ENCODE results near the gene BOD1.

Gene BOD1

GRCh38 chr5:173568128-173568527 is 48.3 kb downstream of the BOD1 start:
- Histone ChIP-seq H3K27ac (ENCODE audit: low read depth, low read length) (no peak overlapping the region), H3K4me3 (ENCODE audit: low read length) (no peak overlapping the region)

GRCh38 chr5:173567548-173567947 is 48.9 kb downstream of the BOD1 start:
- no peaks in the 10 kb centered on the region for H3K9me2 ChIP-seq (replicated peaks; ENCODE audit: control insufficient read depth, low read length)

More at GRCh38 chr5:173568128-173568527, 48.3 kb downstream of the BOD1 start:
- Histone ChIP-seq H3K4me2 (ENCODE audit: low read length) (no peak overlapping the region), H3K79me2 (ENCODE audit: control insufficient read depth, low read length) (no peaks in the 10 kb centered on the region), H3K9me3 (ENCODE audit: control insufficient read depth, insufficient read depth, low read length) (no peaks in the 10 kb centered on the region), H3K36me3 (ENCODE audit: control insufficient read depth, low read length) (no peaks in the 10 kb centered on the region), H3K4me1 (ENCODE audit: control insufficient read depth, low read length) (no peaks in the 10 kb centered on the region), H3K9me2 (replicated peaks; ENCODE audit: control insufficient read depth, low read length) (no peaks in the 10 kb centered on the region), H3F3A (ENCODE audit: control insufficient read depth, insufficient read depth) (no peaks in the 10 kb centered on the region), H4K20me1 (ENCODE audit: control insufficient read depth, insufficient read depth, low read depth, low read length) (no peaks in the 10 kb centered on the region), H3K27me3 (ENCODE audit: control insufficient read depth, low read length) (0 out of 2 replicates have a peak, but pooled peaks cover 9% of the 10 kb centered on the region)
- TF ChIP-seq CTCF (IDR thresholded peaks at IDR 0.05; ENCODE audit: low read depth, low read length, poor library complexity, severe bottlenecking) (no peak), EZH2phosphoT487 (IDR thresholded peaks at IDR 0.05; ENCODE audit: borderline replicate concordance, low read length) (no peak)

GRCh38 chr5:173565491-173566072 is 50.9 kb downstream of the BOD1 start:
- Histone ChIP-seq H3K27ac (ENCODE audit: low read depth, low read length) (no peak overlapping the region), H4K20me1 (ENCODE audit: control insufficient read depth, insufficient read depth, low read depth, low read length) (no peaks in the 10 kb centered on the region), H3K9me3 (ENCODE audit: control insufficient read depth, insufficient read depth, low read length) (no peaks in the 10 kb centered on the region; the same call in none of the 2 replicates), H3K4me2 (ENCODE audit: low read length) (no peak overlapping the region), H3K4me1 (ENCODE audit: control insufficient read depth, low read length) (no peaks in the 10 kb centered on the region), H3K27me3 (ENCODE audit: control insufficient read depth, low read length) (0 out of 2 replicates have a peak, but pooled peaks cover 5% of the 10 kb centered on the region), H3K9me2 (replicated peaks; ENCODE audit: control insufficient read depth, low read length) (no peaks in the 10 kb centered on the region), H3K79me2 (ENCODE audit: control insufficient read depth, low read length) (no peaks in the 10 kb centered on the region), H3K36me3 (ENCODE audit: control insufficient read depth, low read length) (no peaks in the 10 kb centered on the region), H3K4me3 (ENCODE audit: low read length) (no peak overlapping the region), H3F3A (ENCODE audit: control insufficient read depth, insufficient read depth) (no peaks in the 10 kb centered on the region)
- TF ChIP-seq EZH2phosphoT487 (IDR thresholded peaks at IDR 0.05; ENCODE audit: borderline replicate concordance, low read length) (no peak), CTCF (IDR thresholded peaks at IDR 0.05; ENCODE audit: low read depth, low read length, poor library complexity, severe bottlenecking) (no peak)

More at GRCh38 chr5:173567548-173567947, 48.9 kb downstream of the BOD1 start:
- Histone ChIP-seq H3K27me3 (ENCODE audit: control insufficient read depth, low read length) (0 out of 2 replicates have a peak, but pooled peaks cover 5% of the 10 kb centered on the region), H3F3A (ENCODE audit: control insufficient read depth, insufficient read depth) (no peaks in the 10 kb centered on the region), H3K4me1 (ENCODE audit: control insufficient read depth, low read length) (no peaks in the 10 kb centered on the region), H3K79me2 (ENCODE audit: control insufficient read depth, low read length) (no peaks in the 10 kb centered on the region), H3K4me3 (ENCODE audit: low read length) (no peak overlapping the region), H3K4me2 (ENCODE audit: low read length) (no peak overlapping the region), H3K36me3 (ENCODE audit: control insufficient read depth, low read length) (no peaks in the 10 kb centered on the region), H3K27ac (ENCODE audit: low read depth, low read length) (no peak overlapping the region), H3K9me3 (ENCODE audit: control insufficient read depth, insufficient read depth, low read length) (no peaks in the 10 kb centered on the region; the same call in none of the 2 replicates), H4K20me1 (ENCODE audit: control insufficient read depth, insufficient read depth, low read depth, low read length) (no peaks in the 10 kb centered on the region)
- no peak for TF ChIP-seq EZH2phosphoT487 (IDR thresholded peaks at IDR 0.05; ENCODE audit: borderline replicate concordance, low read length)
- TF ChIP-seq CTCF (IDR thresholded peaks at IDR 0.05; ENCODE audit: low read depth, low read length, poor library complexity, severe bottlenecking): no peak
